Occipital lobe (tissue), 2 donors: ENCODE measurements around the gene FBXO11. TPM values are rescaled to one million over a fixed set of nuclear protein-coding genes. Genes with fewer than 3 reads are reported as not detected.

Experiments
- DNase-seq: peaks from one replicate; lab custom pipeline; 2025; lab: John Stamatoyannopoulos, UW
- total RNA-seq: library from RNA; depleted of rRNA; stranded (reverse); fragments of >200 nt; gene quantifications from one replicate; pipeline ENCODE4 v1.2.3, GENCODE V29; 2014

FBXO11 gene
- total RNA-seq, 1 donor from 2014 or later = 192 TPM

DNA sequence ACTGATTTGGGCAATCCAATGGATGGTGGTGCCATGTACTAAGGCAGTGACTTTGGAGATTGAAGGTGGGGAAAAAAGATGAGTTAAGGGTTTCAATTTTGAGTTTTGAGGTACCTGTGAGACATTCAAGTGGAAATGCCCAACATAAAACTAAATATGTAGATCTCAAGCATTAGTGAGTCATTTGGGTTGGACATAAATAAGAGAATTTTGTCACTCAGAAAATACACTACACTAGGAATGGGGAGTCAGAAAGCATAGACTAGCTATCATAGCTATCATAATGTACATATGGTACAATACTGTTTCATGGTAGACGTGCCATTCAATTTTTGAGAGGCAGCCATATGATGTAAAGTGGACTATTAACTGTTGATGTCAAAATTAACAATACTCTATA lies 56.1 kb downstream of the FBXO11 start:
- no peak for DNase-seq

DNA sequence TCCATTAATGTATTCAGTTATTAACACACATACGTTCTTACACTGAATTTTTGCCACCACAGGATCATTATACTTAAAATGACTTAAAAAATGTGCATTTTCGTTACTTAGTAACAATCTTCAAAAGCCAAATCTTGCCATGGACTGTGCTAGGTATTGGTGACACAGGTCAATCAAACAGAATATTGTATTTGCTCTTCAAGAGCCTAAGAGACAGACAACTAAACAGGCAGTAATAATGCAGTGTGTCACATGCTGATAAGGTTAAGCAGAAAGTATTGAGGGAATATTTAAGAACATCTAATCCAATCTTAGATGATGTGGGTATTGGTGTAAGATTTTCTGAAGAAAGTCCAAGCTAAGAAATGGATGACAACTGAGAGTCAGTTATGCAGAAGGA lies 56.9 kb downstream of the FBXO11 start:
- no peak for DNase-seq

DNA sequence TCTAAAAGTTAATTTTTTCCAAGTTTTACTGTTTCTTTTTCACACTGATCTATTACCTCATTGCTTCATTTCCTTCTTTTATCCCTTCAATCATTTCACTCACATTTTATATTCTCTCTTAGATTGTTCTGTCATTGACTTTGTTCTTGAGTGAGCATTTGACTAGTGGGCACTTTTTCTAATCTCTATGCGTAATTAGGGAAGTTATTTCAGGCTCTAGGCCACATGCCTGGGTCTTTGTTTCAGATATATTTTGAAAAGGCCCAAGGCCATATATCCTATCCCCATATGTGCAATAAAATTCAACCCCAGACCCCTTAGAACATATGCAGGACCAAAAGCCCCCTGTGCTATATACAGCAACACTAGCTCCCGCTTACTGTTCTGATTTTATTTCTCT lies 62.1 kb downstream of the FBXO11 start:
- no peak for DNase-seq

DNA sequence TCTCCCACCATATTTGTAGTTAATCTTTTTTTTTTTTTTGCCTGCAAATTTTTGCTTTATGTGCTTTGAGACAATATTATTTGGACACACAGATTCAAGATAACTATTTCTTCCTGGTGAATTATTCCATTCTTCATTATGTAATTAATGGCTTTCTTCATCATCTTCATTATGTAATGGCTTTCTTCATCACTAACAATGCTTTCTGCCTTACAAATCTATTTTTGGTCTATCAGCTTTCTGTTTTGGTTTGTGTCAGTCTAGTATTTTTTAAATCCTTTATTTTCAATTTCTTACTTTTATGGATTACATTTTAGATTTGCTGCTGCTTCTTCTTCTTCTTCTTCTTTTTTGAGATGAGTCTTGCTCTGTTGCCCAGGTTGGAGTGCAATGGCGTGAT lies 62.9 kb downstream of the FBXO11 start:
- DNase-seq = no peak

DNA sequence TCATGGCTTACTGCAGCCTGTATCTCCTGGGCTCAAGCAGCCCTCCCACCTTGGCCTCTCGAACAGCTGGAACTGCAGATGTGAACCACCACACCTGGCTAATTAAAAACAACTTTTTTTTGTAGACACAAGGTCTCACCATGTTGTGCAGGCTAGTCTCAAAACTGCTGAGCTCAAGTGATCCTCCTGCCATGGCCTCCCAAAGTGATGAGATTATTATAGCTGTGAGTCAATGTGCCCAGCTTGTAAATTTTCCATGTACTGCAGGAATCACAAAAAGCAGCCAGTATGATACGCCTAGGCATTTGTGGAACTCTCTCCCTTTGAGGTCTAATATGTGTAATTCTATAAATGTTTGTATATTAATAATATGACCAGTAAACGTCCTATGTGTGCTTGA lies 63.5 kb downstream of the FBXO11 start:
- no peak for DNase-seq

DNA sequence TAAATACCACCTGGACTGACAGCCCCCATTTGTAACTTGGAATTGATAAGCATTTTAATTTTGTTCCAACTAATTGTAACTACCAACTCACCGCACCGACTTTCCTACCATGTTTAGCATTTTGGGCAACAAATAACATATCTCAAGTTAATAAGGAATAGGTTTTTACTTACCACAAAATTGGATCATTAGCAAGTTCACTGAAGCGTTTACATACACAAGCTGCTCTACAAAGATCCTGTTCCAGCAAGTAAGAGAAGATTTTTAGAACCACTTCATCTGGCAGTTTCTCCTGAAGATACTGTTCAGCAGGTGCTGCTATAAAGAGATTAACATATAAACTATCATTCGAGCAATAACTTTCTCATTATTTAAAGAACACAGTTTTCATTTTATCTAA lies 67.6 kb downstream of the FBXO11 start:
- DNase-seq = no peak

DNA sequence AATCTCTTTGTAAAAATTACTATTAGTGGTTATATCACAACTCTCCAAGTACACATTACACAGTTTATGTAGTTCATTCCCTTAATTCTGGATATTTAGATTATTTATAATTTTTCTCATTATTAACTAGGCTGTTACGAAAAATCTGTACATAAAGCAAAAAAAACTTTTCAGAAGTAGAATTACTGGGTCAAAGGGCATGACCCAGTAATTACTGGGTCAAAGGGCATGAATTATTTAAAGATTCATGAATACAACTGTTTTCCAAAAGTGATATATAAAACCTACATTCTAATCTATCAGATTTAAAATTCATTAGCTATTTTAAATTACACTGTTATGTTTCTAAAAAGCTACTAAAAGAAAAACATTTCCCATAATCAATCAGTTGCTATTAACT lies 68.0 kb downstream of the FBXO11 start:
- DNase-seq = no peak

DNA sequence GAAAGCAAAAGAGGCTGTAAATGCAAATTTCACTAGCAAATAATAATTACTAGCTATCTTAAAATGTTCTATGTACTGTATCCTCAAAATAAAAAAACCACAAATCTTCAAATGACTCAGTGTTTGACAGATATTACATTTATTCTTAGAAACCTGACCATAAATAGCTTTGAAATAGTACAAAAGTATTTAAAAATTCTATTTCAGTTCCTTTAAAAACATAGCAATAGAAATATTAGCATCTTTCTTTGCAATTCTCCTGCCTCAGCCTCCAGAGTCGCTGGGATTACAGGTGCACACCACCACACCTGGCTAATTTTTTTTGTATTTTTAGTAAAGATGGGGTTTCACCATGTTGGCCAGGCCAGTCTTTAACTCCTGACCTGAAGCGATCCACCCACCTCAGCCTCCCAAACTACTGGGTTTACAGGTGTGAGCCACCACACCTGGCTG lies 72.8 kb downstream of the FBXO11 start:
- DNase-seq = no peak

DNA sequence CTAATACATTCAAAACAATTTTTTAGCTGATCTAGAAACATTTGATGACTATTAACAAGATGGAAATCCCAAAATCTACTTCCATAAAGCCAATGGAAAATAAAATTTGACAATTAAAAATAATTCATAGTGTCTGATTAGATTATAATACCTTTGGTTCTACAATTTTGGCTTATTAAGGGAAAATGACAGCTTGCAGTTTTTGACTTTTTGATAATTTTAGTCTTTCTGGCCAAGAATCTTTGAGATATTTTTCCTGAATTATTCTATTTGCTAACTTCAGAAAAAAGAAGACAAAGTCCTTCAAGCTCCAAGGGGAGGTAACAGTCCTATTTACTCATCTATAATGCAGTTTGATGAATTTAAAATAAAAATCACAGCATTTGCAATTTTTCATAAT lies 83.8 kb downstream of the FBXO11 start:
- no peak for DNase-seq

DNA sequence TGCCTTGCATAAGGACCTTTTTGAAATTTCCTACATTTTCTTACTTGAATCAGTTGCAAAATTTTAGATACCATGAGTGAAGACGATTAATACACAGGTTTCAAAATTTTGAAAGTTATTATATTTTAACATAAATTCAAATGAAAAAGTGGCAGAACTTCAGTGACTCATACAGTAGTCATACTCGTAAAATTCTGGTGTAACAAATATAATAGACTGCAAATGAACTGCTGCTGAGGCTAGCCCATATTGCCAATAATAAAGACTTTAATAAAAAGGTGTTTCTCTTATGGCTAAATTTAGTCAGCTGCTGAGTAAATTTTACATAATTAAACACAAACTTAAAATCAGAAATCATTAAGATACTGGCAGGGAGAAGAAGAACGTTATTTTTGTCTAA lies 86.5 kb downstream of the FBXO11 start:
- no peak for DNase-seq

DNA sequence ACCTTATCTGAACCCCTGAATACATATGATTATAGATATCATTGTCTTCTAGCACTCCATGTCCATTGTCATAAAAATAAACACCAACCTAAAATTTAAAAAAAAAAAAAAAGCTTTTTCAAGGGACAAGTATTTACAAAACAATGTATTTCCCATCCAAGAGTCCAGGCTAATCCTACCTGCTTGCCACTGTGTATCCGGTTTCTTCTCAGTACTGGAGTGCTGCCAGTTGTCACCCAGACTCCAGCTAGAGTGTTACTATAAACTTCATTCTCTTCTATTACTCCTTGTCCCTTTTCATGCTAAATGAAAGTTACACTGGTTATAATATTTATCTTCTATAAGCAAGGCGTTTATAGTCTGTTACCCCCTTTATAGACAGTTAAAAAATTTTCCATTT lies 87.5 kb downstream of the FBXO11 start:
- DNase-seq = no peak

DNA sequence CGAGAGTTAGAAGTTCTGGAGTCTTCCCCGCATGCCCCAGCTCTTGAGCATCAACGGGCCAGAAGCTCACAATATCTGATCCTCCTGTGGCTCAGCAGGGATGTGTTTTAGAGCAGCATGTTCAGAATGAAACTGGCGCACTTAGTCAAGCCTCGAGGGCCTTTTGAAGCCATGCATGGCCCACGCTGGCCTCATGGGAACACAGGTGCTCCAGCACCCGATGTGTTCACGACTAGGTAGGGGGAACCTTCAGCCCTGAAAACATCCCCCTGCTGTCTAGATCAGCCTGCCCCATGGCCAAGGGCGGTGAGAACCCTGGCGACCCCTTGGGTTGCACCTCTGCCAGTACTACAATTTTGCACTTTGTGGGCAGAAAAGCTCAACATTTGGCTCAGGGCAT lies 90.5 kb downstream of the FBXO11 start:
- DNase-seq = no peak

DNA sequence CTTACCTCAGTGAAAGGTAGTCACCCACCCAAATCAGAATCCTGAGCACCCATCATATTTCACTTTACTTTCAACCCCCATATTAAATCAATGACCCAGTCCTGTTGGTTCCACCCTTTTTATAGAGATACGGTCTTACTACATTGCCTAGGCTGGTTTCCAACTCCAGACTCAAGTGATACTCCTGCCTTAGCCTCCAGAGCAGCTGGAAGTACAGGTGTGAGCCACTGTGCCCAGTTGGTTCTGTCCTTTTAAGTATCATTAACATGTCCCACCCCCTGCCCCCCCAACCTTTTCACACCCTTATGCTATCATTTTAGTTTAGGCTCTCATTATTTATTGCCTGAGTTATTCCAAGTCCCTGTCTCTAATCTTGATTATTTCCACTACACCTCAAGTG lies 94.6 kb downstream of the FBXO11 start:
- no peak for DNase-seq

DNA sequence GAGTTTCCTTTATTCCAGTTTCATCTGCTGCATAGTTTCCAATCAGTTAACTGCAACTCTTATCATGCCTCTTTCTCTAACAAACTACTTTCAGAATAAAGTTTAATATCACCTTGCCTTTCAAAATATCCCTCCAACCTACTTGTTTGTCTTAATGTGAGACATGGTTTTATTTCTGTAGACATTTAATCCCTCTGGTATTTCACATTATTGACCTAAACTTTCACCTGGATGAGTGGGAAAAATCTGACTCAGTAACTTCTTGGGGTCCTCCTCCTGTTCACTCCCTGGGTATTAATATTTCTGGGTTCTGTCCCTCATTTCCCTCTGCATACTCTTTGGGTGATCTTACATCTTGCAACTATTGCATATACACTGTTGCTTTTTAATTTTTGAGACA lies 95.4 kb downstream of the FBXO11 start:
- DNase-seq = no peak

DNA sequence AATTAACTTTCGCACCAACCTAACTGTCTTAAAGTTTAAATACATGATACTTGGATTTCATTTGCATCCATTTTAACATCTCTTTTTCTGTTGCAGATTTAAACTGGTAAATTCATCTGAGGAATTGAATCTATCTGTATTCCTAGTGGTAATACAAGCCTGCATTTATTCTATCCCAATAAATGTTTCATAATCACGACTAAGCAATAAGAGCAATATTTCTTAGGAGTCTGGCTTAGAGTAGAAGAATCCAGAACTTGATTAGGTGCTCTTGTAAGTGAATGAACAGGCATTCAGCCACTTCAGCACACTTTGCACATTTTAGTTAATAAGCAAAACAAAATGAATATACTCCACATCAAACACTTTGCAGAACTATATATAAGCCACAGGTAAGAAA lies 96.4 kb downstream of the FBXO11 start:
- DNase-seq = no peak

DNA sequence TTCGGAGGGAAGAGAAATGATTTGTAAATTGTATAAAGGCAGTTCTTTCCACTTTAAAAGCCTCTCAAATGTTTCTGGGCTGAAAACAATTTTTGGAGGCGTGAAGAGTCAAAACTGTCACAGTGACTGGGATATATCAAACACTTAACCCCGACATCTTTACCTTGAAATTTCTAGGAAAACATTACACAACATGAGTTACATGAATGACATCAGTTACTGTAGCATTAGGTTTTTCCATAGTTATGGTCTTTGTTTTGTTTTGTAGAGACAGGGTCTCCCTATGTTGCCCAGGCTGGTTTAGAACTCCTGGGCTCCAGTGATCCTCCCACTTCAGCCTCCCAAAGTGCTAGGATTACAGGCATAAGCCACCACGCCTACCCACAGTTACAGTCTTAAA lies 97.7 kb downstream of the FBXO11 start:
- no peak for DNase-seq

DNA sequence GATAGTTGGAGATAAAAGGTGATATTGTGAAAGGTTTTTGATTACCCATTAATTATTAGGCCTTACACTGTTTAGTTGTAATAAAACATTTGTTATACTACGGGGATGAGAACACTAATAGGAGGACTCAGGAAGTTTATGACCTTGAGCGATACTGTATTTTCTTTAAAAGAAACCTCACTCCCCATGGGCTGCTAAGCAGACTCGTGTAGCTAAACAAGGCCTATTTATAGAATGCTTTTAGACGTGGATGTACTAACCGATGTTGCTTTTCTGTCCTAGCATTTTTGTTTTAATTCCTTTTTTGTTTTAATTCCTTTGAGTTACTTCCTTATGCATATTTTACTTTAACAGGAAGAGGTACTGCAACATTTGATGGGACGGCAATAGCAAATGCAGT lies 100.4 kb downstream of the FBXO11 start:
- DNase-seq = no peak

DNA sequence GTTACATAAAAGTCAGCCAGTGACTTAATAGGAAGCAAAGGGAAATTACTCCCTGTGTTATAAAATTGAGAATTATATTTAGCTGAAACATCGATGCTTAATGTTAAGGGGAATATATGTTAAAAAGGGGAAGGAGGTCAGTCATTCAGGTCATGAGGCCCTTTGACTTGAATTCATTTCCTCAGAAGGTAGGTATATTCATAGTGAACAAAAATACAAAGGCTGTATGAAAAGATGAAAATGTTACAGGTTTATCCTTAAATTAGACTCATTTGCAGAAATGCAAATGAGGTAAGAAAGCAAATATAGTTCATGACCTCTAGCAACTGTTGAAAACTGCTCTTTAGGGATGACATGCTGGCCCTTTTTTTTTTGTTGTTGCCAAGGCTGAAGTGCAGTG lies 102.5 kb downstream of the FBXO11 start:
- DNase-seq = no peak

DNA sequence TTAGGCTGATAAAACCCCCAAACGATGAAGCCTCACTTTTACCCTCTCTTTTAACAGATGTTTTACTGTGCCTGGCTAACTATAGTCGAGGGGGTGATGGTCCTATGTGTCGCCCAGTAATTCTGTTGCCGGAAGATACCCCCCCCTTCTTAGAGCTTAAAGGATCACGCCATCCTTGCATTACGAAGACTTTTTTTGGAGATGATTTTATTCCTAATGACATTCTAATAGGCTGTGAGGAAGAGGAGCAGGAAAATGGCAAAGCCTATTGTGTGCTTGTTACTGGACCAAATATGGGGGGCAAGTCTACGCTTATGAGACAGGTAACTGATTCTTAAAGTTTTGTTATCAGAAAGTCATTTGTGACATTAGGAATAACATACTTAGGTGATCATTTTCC lies 102.9 kb downstream of the FBXO11 start:
- DNase-seq = no peak

DNA sequence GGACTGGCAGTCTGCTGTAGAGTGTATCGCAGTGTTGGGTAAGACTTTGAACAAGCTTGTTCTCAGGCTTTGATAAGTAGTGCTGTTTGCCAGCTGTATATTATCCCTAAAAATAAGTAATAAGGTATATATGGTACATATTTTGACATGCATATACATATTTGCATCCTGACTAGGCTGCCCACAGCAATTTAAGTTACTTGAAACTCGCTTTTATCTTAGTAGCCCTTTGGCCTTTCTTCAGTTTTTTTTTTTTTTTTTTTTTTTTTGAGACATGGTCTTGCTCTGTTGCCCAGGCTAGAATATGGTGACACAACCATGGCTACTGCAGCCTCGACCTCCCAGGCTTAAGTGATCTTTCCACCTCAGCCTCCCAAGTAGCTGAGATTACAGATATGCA lies 105.2 kb downstream of the FBXO11 start:
- DNase-seq = no peak

DNA sequence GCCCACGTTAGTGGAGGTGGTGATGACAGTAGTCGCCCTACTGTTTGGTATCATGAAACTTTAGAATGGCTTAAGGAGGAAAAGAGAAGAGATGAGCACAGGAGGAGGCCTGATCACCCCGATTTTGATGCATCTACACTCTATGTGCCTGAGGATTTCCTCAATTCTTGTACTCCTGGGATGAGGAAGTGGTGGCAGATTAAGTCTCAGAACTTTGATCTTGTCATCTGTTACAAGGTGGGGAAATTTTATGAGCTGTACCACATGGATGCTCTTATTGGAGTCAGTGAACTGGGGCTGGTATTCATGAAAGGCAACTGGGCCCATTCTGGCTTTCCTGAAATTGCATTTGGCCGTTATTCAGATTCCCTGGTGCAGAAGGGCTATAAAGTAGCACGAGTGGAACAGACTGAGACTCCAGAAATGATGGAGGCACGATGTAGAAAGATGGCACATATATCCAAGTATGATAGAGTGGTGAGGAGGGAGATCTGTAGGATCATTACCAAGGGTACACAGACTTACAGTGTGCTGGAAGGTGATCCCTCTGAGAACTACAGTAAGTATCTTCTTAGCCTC lies 107.2 kb downstream of the FBXO11 start:
- no peak for DNase-seq

DNA sequence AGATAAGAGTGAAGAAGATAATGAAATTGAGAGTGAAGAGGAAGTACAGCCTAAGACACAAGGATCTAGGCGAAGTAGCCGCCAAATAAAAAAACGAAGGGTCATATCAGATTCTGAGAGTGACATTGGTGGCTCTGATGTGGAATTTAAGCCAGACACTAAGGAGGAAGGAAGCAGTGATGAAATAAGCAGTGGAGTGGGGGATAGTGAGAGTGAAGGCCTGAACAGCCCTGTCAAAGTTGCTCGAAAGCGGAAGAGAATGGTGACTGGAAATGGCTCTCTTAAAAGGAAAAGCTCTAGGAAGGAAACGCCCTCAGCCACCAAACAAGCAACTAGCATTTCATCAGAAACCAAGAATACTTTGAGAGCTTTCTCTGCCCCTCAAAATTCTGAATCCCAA lies 107.7 kb downstream of the FBXO11 start:
- DNase-seq = no peak

DNA sequence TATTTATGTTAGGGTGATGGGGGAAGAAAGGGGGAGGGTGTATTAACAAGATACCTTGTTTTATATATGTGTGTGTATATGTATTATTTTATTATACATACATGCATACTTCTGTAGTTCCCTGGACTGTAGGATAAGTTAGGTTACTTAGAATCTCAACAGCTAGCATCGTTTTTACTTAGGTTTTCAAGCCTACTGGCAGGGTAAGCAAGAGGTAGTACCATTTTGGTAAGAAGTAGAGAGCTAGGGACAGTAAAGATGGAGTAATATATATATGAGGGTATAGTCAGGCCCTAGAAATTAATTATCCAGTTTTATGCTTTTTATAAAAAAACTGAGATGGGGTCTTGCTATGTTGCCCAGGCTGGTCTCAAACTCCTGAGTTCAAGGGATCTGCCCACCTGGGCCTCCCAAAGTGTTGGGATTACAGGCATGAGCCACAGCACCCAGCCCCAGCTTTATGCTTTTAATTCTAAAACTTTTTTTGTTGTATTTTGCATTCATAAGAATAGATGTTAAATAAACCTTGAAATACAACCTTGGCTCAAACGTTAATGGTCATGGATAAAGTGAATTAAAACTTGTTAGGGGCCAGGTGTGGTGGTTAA lies 110.1 kb downstream of the FBXO11 start:
- no peak for DNase-seq

DNA sequence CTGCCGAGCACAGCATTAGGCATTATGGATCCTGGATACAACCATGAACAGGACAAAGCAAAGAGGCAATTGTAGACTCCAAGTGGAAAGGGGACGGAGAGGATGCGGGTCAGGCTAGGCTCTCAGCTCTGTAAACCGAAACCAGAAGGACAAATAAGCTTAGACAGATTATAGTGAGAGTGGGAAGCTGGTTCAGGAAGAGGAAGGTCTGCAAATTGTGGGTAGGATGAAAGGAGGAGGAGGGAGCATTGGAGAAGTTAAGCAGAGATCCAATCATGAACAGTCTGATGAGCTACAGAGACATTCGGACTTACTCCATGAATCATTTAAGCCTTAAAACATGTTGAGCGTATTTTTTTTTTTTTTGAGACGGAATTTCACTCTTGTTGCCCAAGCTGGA lies 120.3 kb downstream of the FBXO11 start:
- no peak for DNase-seq
